Measurements from ENCODE around the gene SPTBN2.
"Not testable (repeated sequence)": the region's sequence is repeated elsewhere in the genome, so short reads cannot be mapped to it uniquely, and the experiment has no call there.

Gene SPTBN2

DNA sequence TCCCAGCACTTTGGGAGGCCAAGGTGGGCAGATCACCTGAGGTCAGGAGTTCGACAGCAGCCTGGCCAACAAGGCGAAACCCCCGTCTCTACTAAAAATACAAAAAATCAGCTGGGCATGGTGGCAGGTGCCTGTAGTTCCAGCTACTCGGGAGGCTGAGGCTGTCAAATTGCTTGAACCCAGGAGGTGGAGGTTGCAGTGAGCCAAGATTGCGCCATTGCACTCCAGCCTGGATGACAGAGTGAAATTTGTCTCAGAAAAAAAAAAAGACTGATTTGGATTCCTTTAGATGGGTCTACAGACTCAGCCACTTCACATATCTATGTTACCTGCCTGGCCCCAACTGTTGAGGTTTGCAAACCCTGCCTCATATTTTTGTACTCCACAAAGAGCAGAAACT is 4.8 kb downstream of the SPTBN2 start:
- not testable (repeated sequence) for DNase-seq (ENCODE audit: low spot score)

DNA sequence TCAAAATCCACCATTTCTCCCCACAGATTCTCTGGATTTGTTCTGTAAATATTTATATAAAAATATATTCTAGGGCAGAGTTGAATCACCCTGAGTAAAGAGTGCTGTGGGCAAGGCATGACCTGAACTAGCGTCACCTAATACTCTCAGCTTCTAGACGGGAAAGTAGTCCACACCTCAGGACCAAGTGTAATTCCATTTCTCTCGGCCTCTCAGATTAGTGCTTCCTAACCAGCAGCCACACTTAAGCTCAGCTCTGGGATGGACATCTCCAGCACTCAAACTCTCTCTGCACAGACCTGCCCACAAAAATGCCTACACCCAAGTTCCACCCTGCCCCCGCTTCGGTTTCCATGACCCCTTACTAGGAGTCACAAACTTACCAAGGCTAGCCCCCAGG is 5.3 kb downstream of the SPTBN2 start:
- DNase-seq (ENCODE audit: low spot score), result no peak

DNA sequence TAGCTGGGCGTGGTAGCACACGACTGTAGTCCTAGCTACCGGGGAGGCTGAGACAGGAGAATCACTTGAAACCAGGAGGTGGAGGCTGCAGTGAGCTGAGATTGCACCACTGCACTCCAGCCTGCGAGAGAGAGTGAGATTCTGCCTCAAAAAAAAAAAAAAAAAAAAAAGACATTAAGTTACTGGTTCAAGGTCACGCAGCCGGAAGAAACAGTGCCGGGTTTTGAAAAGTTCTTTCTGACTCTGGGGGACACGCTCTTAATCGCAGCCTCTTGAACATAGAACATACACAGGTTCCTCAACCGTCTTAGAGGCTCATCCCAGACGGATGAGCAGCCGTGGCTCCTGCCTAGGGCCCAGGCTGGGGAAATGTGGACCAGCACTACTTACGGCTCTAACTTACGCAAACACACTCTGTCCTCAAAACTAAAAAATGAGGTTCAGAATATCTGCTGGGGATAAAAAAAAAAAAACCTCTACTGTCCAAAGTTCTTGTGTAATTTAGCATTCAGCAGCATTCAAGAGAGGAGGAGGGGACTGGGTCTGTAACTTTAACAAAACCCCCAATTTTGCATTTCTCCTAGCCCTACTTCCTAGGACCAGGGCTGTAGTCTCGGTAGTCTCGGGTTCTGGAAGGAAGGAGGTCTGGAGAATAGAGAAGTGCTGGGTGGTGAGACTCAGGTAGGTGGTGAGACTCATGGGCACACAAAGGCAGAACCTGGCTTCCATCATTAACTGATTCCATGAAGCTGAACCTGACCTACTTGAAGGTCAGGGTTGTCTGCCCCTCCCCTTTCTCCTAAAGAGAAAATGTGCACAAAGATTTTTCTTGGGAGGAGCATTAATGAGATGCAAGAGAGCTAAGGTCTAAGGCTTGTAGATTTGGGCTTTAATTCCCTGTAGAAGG is 6.0 kb downstream of the SPTBN2 start:
- no peak for DNase-seq (ENCODE audit: low spot score)

DNA sequence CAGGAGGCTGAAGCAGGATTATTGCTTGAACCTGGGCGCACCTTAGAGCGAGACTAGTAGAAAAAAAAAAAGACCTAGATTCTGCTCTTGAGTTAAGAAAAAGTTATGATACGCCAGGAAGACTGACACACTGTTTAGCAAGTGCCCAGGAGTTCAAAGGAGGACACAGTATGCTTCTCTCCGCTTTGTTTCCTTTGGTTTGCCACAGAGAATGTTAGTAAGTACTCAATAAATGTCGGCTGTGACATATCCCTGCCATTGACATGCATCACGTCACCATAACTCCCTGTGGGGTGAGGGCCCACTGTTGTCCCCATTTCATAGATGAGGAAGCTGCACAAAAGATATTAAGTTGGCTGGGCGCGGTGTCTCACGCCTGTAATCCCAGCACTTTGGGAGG is 7.1 kb downstream of the SPTBN2 start:
- no peak for DNase-seq (ENCODE audit: low spot score)

DNA sequence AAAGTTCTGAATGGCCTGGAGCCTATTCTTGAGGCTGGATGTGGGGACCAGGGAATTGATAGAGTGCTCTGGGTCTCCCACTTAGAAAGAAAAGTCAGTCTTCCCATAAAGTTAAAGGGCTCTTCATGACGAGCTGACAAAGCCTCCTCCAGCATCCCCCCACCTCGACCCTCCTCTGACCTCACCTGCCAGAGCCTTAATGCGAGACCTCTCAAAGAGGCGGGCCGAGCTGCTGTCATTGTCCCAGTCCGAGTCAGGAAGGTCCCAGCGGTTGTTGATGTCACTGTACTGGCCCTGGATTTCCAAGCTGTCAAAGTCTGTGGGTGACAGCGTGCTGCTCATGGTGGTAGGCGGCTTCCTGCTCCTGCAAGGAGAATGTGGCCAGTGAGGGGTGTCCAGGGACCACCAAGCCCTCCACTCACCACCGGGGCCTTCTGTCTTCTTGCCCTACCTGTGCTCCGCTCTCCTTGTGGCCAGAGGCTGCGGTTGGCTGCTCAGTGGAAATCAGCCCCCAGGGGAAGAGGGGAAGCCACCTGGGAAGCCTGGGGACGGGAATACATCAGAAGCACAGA is 8.0 kb downstream of the SPTBN2 start:
- no peak for DNase-seq (ENCODE audit: low spot score)

DNA sequence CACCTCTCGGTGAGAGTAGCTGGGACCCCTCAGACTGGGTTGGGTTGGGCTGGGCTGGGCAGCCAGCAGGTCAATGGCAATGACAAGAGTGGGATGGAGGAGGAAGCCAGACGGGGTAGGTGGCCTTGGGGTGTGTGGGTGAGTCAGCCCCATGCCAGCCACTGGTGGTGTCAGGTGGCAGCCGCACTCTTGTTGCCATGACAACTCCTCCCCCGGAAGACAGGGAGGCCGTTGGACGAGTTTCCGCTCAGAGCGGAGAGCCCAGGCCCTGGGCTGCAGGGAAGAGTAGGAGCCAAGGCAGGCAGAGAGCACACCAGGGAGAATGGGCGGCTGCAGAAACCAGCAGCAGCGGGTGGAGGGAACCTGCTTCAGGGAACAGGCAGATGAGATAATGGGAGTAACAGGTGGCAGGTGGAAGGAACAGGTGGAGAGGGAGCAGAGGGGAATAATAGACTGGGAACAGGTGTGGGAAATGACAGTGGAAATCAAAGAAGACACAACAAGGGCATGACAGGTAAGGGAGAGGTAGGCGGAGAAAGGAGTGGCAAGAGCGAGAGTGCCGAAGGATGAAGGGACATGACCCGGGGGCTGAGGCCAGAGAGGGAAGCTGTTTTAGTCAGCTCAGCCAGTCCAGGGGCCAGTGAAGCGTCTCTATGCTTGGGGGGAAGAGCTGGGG is 8.7 kb downstream of the SPTBN2 start:
- DNase-seq (ENCODE audit: low spot score), result no peak

DNA sequence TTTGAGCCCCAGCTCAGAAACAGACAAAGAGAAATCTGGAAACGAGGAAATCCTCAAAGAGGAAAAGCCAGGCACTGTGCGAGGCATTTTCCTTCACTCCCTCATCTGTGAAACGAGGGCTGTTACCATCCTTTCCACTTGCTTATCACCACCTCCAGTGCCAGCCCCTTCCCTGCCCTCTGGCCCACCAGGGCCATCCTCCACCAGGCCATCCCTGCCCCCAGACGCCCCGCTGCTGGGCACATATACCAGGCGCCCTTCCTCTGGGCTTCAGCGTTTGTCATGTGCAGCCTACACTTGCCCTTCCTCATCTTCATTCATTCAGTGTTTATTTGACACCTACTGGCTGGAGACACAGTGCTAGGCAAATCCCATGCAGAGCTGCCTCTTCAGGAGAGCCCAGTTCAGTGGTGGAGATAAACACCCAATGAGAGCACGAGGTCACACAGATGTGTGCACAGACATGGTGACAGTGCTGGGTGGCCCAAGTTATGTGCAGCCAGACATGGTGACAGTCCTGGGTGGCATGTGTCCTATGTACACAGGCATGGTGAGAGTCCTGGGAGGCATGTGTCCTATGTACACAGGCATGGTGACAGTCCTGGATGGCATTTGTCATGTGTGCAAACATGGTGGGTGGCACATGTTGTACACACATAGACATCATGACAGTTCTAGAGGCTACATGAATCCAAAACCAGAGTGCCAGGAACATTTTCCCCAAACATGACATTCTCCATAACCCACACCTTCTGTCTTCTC is 9.7 kb downstream of the SPTBN2 start:
- DNase-seq (ENCODE audit: low spot score), result no peak

DNA sequence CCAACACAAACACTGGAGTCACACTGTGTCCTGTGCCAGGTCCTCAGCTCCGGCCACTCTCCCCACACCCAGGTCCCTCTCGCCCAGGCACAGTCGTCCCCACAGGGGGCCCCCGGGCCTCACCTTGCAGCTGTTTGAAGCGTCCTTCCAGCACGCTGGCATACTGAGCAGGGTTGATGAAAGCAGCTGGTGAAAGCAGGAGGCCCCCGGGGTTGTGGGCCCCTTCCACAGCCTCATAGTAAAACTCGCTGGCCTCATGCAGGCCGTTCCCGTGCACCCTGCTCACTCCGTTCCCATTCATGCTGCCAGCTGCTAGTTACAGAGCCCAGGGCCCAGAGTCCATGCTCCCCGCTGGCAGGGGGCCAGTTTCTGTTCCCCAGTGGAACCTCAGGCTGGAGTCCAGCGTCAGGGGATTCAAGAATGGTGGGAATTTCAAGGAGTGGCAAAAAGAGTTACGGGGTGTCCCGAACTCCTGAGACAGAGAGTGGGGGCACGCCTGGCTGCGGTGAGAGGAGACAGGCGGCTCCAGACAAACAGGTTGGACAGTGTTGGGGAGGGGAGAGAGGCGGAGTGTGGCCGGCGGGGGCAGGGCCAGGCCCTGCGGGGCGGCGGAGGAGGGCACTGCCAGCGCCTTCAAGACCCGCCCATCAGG is 10.6 kb downstream of the SPTBN2 start:
- no peak for DNase-seq (ENCODE audit: low spot score)

DNA sequence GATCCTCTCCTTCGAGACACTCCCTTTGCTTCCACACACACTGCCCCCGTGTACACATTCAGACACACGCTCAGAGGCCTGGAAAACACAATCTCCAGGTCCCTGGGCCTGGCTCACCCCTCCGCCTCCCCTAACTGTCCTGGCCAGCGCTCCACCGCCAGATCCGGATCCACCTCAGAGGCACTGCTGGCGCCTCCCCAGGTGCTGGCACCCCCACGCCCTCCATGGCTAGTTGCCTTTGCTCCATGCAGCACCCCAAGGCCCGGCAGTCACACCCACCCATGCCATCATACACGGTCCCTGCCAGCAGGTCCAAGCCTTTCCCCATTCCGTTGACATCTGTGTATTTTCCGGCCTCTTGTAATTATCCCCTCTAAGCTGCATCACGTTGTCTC is 11.1 kb downstream of the SPTBN2 start:
- no peak for DNase-seq (ENCODE audit: low spot score)

DNA sequence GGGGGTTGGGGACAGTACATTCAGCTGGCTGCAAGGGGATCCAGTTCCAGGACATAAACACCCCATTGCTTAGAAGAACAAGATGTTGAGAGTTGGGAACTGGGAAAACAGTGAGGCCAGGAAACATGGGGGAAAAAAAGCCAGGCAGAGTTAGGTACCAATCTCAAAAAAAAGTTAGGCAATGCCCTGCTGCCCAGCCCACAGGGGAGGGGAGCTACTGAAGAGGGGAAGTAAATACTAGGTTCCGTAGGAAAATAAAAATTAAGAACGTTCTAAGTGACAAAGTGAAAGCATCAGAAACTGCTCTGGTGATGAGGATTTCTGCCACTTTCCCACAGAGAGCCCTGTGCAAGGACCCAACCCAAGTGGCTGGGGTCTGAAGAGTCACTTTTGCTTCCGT is 12.0 kb downstream of the SPTBN2 start:
- DNase-seq (ENCODE audit: low spot score), result no peak

DNA sequence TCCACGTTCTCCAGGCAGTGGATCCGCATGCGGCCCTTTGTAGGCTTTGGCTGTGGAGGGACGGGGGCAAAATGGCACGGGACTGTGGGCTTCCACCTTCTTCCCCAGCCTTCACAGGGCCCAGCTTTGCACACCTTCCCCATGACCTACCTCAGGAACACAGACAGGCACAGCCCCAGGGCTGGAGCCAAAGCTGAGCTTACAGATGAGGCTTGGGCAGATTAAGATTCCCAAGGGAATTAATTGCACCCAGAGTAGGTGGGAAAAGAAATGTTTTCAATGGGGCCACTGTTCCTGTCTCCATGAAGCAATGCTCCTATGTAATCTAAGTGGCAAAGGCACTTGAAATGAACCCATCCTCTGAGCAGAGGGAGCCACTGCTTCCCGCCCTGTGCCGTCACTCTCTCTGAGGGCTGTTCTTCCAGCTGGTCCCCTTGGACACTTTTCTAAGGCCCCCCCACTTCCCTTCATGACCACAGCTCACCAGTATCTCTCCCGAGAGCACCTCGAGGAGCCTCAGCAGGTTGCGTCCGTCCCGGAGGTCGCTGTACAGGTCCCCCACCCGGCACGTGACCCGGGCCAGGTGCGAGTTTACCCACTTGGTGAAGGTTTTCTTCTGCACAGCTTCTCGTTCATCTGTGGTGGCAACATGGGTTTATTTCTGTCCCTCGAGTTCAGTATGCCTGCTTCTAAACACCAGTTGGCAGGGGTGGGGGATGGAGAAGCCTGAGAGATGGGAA is 13.5 kb downstream of the SPTBN2 start:
- DNase-seq (ENCODE audit: low spot score), result no peak

DNA sequence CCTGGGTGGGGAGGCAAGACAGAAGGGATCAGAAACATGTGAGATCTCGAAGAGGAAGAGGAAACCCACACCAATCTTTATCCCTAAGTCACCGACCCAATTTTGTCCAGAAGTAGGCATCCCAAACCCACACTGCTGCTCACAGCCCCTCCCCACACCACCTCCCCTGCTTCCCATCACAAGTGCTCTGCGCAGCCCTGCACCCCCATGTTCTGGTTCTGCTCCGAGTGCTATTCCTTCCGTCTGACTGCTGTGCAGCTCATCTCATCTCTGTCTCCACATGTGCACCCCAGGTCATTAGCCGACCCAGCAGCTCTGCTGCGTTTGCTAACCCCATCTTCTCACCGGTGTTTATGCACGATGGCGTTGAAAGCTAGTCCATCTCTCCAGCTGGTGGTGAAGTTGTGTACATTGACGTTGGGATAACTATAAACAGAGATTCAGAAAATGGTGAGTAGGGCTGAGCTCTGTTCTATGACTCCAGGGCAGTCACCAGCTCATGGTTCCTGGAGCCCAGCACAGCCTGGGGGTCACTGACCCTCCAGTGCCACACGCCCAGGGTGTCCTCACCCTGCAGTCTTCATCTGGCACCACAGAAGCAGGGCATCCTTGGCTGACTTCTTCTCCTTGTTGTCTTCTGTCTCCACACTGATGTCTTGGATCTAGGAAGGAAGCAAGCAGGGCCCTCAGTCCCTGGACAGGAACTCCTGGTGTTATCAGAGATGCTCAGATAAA is 15.1 kb downstream of the SPTBN2 start:
- no peak for DNase-seq (ENCODE audit: low spot score)

DNA sequence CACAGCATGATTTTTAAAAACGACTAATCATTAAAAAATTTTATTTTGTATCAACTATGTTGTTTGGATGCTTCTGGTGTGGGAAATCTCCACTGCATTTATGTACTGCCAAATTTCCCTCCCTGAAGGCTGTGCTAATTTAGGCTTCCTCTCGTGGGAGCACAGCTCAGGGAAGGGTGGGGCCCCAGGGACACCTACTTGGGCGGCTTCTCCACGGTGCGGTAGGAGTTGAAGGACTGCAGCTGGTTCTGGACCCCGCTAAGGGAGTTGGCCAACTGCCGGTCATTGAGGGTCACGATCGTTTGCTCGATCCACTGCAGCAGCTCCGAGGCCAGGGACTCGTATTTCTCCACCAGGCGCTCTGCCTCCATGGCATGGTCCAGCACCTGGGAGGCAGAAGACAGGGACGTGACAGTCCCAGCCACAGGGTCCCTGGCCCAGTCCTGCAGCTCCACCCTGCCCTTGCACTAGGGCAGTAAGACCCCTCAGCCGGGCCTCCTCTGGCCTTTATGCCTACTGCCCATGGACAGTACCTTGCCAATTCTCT is 18.6 kb downstream of the SPTBN2 start:
- no peak for DNase-seq (ENCODE audit: low spot score)

DNA sequence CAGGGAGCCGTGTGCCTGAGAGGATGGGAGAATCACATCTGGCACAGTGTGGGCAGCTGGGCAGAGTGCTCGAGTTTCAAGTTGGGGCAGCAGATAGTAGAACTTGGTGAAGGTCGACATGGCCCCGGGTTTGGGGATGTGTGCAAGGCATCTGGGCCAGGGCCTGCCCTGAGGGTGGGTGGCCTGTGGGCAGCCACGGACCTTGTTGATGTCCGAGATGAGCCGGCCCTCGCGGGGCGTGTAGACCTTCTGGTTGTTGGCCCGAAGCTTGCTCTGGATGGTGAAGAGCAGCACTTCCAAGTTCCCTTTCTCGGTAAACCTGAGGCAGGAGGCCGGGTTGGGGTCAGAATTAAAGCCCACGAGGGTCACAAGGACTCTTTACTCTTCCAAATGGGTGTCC is 20.3 kb downstream of the SPTBN2 start:
- DNase-seq (ENCODE audit: low spot score), result no peak

DNA sequence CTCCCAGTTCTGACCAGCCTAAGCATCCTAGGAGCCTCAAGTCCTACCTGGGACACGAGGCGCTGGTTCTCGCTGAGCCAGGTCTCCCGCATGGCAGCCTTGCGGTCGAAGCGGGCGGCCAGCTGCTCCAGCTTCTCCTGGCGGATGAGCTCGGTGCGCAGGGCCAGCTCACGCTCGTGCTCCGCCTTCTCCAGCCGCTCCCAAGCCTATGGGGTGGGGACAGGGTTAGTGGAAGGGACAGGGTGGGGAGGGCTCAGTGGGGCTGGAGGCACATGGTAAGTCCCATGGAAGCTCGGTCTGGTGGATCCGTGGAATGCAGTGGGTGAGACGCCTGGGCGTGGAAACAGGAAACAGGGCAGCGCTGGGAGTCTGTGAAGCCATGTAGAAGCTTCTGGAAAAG is 20.9 kb downstream of the SPTBN2 start:
- no peak for DNase-seq (ENCODE audit: low spot score)

DNA sequence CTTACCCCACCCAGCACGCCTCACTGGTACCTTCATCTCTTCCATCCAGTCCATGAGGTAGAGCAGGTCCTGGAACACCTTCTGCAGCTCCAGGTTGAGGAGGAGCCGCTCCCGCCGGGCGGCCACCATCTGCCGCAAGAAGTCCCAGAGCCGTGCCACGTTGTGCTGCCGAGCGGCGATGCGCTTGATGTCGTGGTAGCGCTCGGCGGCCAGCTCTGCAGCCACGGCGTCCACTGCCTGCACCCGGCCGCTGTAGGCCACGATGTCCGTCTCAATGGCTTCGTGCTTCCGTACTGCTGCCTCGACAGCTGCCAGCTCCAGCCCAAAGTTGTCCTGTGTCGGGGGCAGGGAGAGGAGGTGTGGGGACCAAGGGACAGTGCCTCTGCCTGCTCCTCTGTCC is 21.5 kb downstream of the SPTBN2 start:
- DNase-seq (ENCODE audit: low spot score), result no peak

DNA sequence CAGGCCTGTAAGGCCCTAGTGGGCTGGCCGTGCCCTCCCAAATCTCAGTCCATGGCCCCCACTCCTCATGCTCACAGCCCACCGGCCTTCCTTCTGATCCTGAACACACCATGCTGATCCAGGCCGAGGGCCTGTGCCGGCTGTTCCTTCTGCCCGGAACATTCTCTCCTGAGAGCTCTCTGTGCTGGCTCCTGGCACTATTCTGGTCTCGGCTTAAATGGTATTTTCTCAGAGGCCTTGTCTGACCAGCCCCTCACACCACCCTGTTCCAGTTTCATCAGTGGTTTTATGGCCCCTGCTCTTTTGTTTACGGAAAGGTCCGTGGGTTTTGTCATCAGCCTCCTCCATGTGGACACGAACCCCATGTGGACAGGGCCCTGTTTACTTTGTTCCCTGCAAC is 22.0 kb downstream of the SPTBN2 start:
- DNase-seq (ENCODE audit: low spot score), result no peak

DNA sequence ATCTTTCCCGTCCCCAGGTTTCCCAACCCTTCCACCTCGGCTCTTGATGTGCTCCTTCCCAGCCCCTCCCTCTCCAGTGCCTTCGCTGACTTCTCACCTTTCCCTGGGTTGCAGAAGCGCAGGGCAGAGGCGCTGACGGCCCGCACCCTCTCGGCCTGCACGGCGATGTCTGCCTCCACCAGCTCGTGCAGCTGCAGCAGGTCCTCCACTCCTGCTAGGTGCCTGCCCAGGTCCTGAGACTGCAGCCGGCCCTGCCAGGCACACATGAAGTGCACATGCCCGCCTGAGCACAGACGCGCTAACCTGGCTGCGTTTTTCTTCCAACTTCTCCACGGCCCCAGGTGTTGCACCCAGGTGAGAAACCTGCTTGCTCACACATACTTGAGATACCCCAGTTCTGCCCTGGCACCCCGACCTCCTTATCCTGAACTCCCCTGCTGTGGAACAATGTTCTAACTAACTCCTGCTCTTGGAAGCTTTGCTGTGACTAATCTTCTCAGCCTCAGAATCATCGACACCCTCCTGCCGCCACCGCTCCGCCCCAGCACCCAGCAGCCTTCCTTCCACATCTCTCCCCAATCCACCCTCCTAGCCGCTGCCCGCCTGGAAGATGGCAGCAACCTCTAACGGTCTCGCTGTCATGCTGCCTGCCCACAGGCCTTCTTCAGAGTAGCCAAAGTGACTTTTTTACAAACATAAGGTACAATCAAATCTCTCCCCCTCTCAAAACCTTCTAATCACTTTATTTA is 23.3 kb downstream of the SPTBN2 start:
- DNase-seq (ENCODE audit: low spot score), result no peak

DNA sequence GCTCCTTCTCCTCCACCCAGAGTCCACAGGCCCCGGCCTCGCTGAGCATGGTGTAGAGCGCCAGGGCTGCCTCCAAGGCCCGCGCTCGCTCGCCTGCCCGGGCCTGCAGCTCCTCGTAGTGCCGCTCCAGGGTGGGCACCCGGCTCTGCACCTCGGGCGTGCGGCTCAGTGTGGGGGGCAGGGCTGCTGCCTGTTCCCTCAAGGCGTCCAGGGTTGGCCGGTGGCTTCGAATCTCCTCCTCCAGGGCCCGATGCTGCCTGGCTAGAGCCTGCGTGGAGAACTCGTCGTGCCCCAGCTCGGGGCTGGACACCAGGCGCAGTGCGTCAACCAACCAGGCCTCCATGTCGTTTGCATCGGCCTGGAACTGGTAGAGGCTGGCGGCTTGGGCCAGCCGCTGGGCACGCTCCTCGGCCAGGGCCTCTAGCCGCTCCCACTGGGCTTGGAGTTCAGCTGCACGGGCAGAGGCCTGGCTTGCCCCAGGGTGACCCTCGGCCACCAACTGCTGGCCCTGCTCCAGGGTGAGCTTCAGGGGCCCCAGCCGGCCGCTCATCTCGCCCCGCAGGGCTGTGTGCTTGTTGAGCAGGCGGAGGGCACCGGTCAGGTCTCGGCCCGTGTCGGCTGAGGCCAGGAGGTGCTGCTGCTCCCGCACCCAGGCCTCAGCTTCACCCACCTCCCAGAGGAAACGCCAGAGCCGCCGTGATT is 24.2 kb downstream of the SPTBN2 start:
- no peak for DNase-seq (ENCODE audit: low spot score)
